Esophagus muscularis mucosa (tissue), 3 donors: ENCODE results near the gene ATF7IP2.

Experiments
- CTCF ChIP-seq, 3 experiments: fragments of 200-600 bp in 2 of 3; fragments of 450-650 bp in 1 of 3; sonication (generic) in 2 of 3; IDR thresholded peaks; one replicate each; pipeline ENCODE4 v1.5.1; 2017 to 2019; ENCODE audit warnings: antibody characterized with exemption in 3 of 3, mild to moderate bottlenecking in 2 of 3, moderate library complexity in 1 of 3
- POLR2A ChIP-seq: fragments of 450-650 bp; IDR thresholded peaks from one replicate; pipeline ENCODE4 v1.6.1; 2017; ENCODE audit warnings: antibody characterized with exemption, moderate library complexity, mild to moderate bottlenecking, low read depth

DNA sequence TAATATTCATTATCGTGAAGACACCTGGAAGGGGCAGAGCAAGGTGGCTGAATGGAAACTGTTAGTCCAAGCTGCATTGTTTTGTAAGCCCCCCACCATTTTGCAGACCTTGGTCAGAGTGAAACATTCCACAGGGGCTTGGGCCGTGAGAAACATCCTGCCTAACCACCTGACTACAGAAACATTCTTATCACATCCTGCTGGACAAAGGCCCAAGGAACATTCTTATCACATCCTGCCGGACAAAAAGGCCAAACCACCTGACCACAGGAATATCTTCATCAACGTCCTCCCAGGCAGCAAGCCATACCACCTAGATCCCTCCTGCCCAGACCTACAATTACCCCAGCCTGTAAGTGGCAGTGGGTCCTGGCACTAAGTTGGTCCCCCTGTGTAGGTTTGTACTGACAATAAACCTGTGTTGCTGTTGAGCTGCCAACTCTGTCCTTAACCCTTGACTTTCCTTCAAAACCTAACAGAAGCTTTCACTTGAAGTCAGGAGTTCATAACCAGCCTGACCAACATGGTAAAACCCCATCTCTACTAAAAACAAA lies 19.6 kb downstream of the ATF7IP2 start:
- TF ChIP-seq CTCF (IDR thresholded peaks at IDR 0.05) (no peak), POLR2A (no peak)
